ENCODE data around the gene LCN10. TPM values are rescaled to one million over a fixed set of nuclear protein-coding genes. Genes with fewer than 3 reads are reported as not detected.

The LCN10 gene
- total and polyA plus RNA-seq, 2 of the 13 experiments (the other 11 are each of a cell fraction or from before 2014, with no cell fraction given): 0.53 to 0.61 TPM

GRCh38 chr9:136738960-136739359 is 3.8 kb downstream of the LCN10 start:
- H3K27me3 ChIP-seq (ENCODE audit: control insufficient read depth in 1 of 2, insufficient read depth in 2 of 2, low read length in 2 of 2): peaks cover 9 to 74% of the 10 kb centered on the region in 2 experiments
- intact Hi-C loops (cut with micrococcal nuclease; ENCODE audit: unreplicated experiment) (no loop called here), in situ Hi-C loops (cut with HindIII; ENCODE audit: extremely low pct_ligation_motif_present, low pct_unique_long_range_greater_than_20kb) (no loop called here)
- WGBS (ENCODE audit: low lambda C conversion rate): 80% methylated on average over 19 of the region's 20 CpGs
- H3K27ac ChIP-seq (ENCODE audit: extremely low read length, insufficient read depth, low read length): no peak overlapping the region
- POLR2A ChIA-PET: interaction anchor here (1.2 kb wide), 1 partner anchor 10 kb away, joined by 3 read pairs; no protein-coding TSS in a partner anchor
- CTCF ChIA-PET (ENCODE audit: low intra/inter-chr PET ratio, low total read pairs): no interaction called here
- H3K4me2 ChIP-seq (ENCODE audit: low read depth, low read length): no peak overlapping the region
- no peak overlapping the region for H3K9ac ChIP-seq (ENCODE audit: insufficient read depth, low read depth, low read length)
- FAIRE-seq (no peak), DNase-seq (ENCODE audit: low spot score) (no peak), ATAC-seq (no peak)
- no peak overlapping the region for H2AFZ ChIP-seq (ENCODE audit: low read length)
- H3K79me2 ChIP-seq (ENCODE audit: insufficient read depth, low read length): no peaks in the 10 kb centered on the region
- no peaks in the 10 kb centered on the region for H4K20me1 ChIP-seq (ENCODE audit: insufficient read depth, low read length)
- no peak for TF ChIP-seq MED8 (CRISPR knock-in tag; IDR thresholded peaks at IDR 0.05; ENCODE audit: insufficient replicate concordance)
- TF ChIP-seq CHCHD3 (CRISPR knock-in tag; IDR thresholded peaks at IDR 0.05): no peak
- TF ChIP-seq, protein P1, sequence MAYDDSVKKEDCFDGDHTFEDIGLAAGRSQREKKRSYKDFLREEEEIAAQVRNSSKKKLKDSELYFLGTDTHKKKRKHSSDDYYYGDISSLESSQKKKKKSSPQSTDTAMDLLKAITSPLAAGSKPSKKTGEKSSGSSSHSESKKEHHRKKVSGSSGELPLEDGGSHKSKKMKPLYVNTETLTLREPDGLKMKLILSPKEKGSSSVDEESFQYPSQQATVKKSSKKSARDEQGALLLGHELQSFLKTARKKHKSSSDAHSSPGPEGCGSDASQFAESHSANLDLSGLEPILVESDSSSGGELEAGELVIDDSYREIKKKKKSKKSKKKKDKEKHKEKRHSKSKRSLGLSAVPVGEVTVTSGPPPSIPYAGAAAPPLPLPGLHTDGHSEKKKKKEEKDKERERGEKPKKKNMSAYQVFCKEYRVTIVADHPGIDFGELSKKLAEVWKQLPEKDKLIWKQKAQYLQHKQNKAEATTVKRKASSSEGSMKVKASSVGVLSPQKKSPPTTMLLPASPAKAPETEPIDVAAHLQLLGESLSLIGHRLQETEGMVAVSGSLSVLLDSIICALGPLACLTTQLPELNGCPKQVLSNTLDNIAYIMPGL (CRISPR knock-in tag; IDR thresholded peaks at IDR 0.05; ENCODE audit: borderline replicate concordance in 1 of 2, low read depth in 1 of 2): no peak
- no peak for TF ChIP-seq NCOA5 (CRISPR knock-in tag; IDR thresholded peaks at IDR 0.05)
- TF ChIP-seq ZSCAN20 (CRISPR knock-in tag; IDR thresholded peaks at IDR 0.05; ENCODE audit: borderline replicate concordance): no peak
- TF ChIP-seq RBFOX2 (IDR thresholded peaks at IDR 0.05; ENCODE audit: low read depth, low read length): no peak
- TF ChIP-seq ZNF616 (CRISPR knock-in tag; IDR thresholded peaks at IDR 0.05; ENCODE audit: low read depth): no peak
- TF ChIP-seq ZNF18 (CRISPR knock-in tag; IDR thresholded peaks at IDR 0.05; ENCODE audit: insufficient replicate concordance): no peak
- no peak for TF ChIP-seq ZNF180 (CRISPR knock-in tag; IDR thresholded peaks at IDR 0.05; ENCODE audit: borderline replicate concordance, low read depth)
- TF ChIP-seq ELF4 (CRISPR knock-in tag; IDR thresholded peaks at IDR 0.05; ENCODE audit: borderline replicate concordance): no peak
- TF ChIP-seq ATRX (CRISPR knock-in tag; IDR thresholded peaks at IDR 0.05; ENCODE audit: borderline replicate concordance): no peak
- TF ChIP-seq FOXP1 (IDR thresholded peaks at IDR 0.05): no peak
- no peak for TF ChIP-seq FOXP1 (CRISPR knock-in tag; IDR thresholded peaks at IDR 0.05)
- TF ChIP-seq LRRFIP1 (CRISPR knock-in tag; conservative IDR thresholded peaks at IDR 0.05): no peak
- no TSS peak for BruUV-seq (replicated peaks)
- peaks cover 25% of the 10 kb centered on the region for H3K4me1 ChIP-seq (ENCODE audit: insufficient read depth, low read length)
- H3K36me3 ChIP-seq (replicated peaks in 1 of 2; ENCODE audit: control insufficient read depth in 1 of 2, insufficient read depth in 2 of 2, low read length in 2 of 2): no peaks in the 10 kb centered on the region
- no peak overlapping the region for H3K4me3 ChIP-seq (replicated peaks in 1 of 3; ENCODE audit: insufficient read depth in 1 of 3, low read depth in 2 of 3, low read length in 3 of 3)
- no peaks in the 10 kb centered on the region for H3K9me3 ChIP-seq (ENCODE audit: low read length)
